Measurements from ENCODE around the gene AIFM1. TPM values are rescaled to one million over a fixed set of nuclear protein-coding genes. Genes with fewer than 3 reads are reported as not detected.

Gene AIFM1
- total and polyA plus RNA-seq, 4 donors = 33.1 to 79.0 (median 66.4) TPM

DNA sequence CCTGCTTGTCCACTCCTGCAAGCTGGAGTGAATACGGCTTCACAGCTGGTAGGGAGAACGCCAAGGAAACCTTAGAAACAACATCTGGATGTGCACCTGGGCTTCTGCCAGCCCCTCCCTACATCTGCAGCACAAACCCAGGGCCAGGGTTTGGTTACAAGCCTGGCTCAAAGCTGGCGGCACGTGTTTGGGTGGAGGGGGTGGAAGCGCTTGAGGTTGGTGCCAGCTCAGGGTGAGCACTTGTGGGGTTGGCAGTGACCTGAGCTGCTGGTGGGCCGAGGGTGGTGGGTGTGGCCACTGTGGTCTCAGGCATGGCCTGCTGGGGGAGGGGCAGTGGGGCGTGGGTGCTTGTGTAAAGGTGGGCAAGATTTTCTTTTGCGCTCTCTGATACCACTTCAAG lies 70.9 kb downstream of the AIFM1 start:
- 91% methylated on average over 8 of the region's 8 CpGs for WGBS
- Histone ChIP-seq H3K9ac (ENCODE audit: low read depth in 1 of 2, low read length in 2 of 2) (no peak overlapping the region), H3K9me3 (ENCODE audit: control insufficient read depth in 4 of 4, low read length in 3 of 4) (no peaks in the 10 kb centered on the region), H3K27ac (ENCODE audit: low read depth in 1 of 2, low read length in 2 of 2) (no peak overlapping the region), H3K4me3 (ENCODE audit: low read depth in 1 of 3, low read length in 3 of 3) (no peak overlapping the region), H3K36me3 (ENCODE audit: control insufficient read depth in 4 of 4, insufficient read depth in 3 of 4, low read depth in 1 of 4, low read length in 3 of 4) (no peaks in the 10 kb centered on the region), H3K4me1 (ENCODE audit: control insufficient read depth in 4 of 4, insufficient read depth in 4 of 4, low read length in 3 of 4) (no peaks in the 10 kb centered on the region), H3K27me3 (ENCODE audit: control insufficient read depth in 4 of 4, insufficient read depth in 4 of 4, low read length in 3 of 4) (no peaks in the 10 kb centered on the region)
- DNase-seq (ENCODE audit: low spot score) = no peak
- TF ChIP-seq HNF4G (IDR thresholded peaks at IDR 0.05) = no peak
- TF ChIP-seq JUND (IDR thresholded peaks at IDR 0.05) = no peak
- no peak for TF ChIP-seq FOXA2 (IDR thresholded peaks at IDR 0.05)
- TF ChIP-seq FOXA1 (IDR thresholded peaks at IDR 0.05) = no peak
- TF ChIP-seq, protein P1, sequence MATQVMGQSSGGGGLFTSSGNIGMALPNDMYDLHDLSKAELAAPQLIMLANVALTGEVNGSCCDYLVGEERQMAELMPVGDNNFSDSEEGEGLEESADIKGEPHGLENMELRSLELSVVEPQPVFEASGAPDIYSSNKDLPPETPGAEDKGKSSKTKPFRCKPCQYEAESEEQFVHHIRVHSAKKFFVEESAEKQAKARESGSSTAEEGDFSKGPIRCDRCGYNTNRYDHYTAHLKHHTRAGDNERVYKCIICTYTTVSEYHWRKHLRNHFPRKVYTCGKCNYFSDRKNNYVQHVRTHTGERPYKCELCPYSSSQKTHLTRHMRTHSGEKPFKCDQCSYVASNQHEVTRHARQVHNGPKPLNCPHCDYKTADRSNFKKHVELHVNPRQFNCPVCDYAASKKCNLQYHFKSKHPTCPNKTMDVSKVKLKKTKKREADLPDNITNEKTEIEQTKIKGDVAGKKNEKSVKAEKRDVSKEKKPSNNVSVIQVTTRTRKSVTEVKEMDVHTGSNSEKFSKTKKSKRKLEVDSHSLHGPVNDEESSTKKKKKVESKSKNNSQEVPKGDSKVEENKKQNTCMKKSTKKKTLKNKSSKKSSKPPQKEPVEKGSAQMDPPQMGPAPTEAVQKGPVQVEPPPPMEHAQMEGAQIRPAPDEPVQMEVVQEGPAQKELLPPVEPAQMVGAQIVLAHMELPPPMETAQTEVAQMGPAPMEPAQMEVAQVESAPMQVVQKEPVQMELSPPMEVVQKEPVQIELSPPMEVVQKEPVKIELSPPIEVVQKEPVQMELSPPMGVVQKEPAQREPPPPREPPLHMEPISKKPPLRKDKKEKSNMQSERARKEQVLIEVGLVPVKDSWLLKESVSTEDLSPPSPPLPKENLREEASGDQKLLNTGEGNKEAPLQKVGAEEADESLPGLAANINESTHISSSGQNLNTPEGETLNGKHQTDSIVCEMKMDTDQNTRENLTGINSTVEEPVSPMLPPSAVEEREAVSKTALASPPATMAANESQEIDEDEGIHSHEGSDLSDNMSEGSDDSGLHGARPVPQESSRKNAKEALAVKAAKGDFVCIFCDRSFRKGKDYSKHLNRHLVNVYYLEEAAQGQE (IDR thresholded peaks at IDR 0.05) = no peak
- no peak for TF ChIP-seq NR2F2 (IDR thresholded peaks at IDR 0.05)
- TF ChIP-seq GABPA (IDR thresholded peaks at IDR 0.05 in 1 of 2, conservative IDR thresholded peaks at IDR 0.05 in 1 of 2) = no peak
- TF ChIP-seq HNF4A (conservative IDR thresholded peaks at IDR 0.05) = no peak
- TF ChIP-seq RXRA (IDR thresholded peaks at IDR 0.05) = no peak
- TF ChIP-seq EGR1 (IDR thresholded peaks at IDR 0.05; ENCODE audit: low read depth in 2 of 2) = no peak
- TF ChIP-seq RAD21 (IDR thresholded peaks at IDR 0.05) = no peak
- TF ChIP-seq, protein P2, sequence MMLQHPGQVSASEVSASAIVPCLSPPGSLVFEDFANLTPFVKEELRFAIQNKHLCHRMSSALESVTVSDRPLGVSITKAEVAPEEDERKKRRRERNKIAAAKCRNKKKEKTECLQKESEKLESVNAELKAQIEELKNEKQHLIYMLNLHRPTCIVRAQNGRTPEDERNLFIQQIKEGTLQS (IDR thresholded peaks at IDR 0.05) = no peak
- TF ChIP-seq SP1 (IDR thresholded peaks at IDR 0.05) = no peak
- TF ChIP-seq, protein P3, sequence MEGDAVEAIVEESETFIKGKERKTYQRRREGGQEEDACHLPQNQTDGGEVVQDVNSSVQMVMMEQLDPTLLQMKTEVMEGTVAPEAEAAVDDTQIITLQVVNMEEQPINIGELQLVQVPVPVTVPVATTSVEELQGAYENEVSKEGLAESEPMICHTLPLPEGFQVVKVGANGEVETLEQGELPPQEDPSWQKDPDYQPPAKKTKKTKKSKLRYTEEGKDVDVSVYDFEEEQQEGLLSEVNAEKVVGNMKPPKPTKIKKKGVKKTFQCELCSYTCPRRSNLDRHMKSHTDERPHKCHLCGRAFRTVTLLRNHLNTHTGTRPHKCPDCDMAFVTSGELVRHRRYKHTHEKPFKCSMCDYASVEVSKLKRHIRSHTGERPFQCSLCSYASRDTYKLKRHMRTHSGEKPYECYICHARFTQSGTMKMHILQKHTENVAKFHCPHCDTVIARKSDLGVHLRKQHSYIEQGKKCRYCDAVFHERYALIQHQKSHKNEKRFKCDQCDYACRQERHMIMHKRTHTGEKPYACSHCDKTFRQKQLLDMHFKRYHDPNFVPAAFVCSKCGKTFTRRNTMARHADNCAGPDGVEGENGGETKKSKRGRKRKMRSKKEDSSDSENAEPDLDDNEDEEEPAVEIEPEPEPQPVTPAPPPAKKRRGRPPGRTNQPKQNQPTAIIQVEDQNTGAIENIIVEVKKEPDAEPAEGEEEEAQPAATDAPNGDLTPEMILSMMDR (IDR thresholded peaks at IDR 0.05; ENCODE audit: low read depth, low read length, missing input control) = no peak
- TF ChIP-seq TAF1 (conservative IDR thresholded peaks at IDR 0.05) = no peak
- TF ChIP-seq ZBTB33 (IDR thresholded peaks at IDR 0.05) = no peak
- TF ChIP-seq MAX (IDR thresholded peaks at IDR 0.05) = no peak
- TF ChIP-seq YY1 (IDR thresholded peaks at IDR 0.05) = no peak

All from liver (tissue), 9 donors.